Fibroblast of lung (primary cell): ENCODE results near the gene KCNJ6. TPM values are rescaled to one million over a fixed set of nuclear protein-coding genes. Genes with fewer than 3 reads are reported as not detected.

Experiments used
- DNase-seq, 2 donors: peaks; one replicate each; pipeline versions ENCODE4 v3.0.0 to v3.0.0-alpha.2; 2010; ENCODE audit warnings: low read depth in 2 of 2
- H2AFZ ChIP-seq: 2 replicates; pipeline ENCODE4 v1.5.1; 2012; ENCODE audit warnings: low read length, control low read depth, inconsistent platforms
- H3K27ac ChIP-seq: 2 replicates; pipeline ENCODE4 v1.5.1; 2011; ENCODE audit warnings: low read length, control low read depth; ENCODE audit not compliant: insufficient read depth
- H3K27me3 ChIP-seq: 2 replicates; pipeline ENCODE4 v1.5.1; 2011; ENCODE audit warnings: mild to moderate bottlenecking, low read length; ENCODE audit not compliant: control insufficient read depth, insufficient read depth
- H3K36me3 ChIP-seq: 2 replicates; pipeline ENCODE4 v1.5.1; 2011; ENCODE audit warnings: low read length; ENCODE audit not compliant: control insufficient read depth, insufficient read depth
- H3K4me1 ChIP-seq: 2 replicates; pipeline ENCODE4 v1.5.1; 2011; ENCODE audit warnings: low read length; ENCODE audit not compliant: control insufficient read depth, insufficient read depth; ENCODE audit errors: extremely low read depth
- H3K4me2 ChIP-seq: 2 replicates; pipeline ENCODE4 v1.5.1; 2011; ENCODE audit warnings: low read length, control low read depth; ENCODE audit not compliant: insufficient read depth; ENCODE audit errors: extremely low read depth
- H3K4me3 ChIP-seq, 4 experiments: fragments of 200-600 bp in 1 of 4; sonication (generic) in 1 of 4; replicated peaks in 1 of 4; 2 replicates each; pipeline ENCODE4 v1.5.1; 2011 to 2016; ENCODE audit warnings: low read length in 4 of 4, low read depth in 3 of 4, mild to moderate bottlenecking in 3 of 4, control low read depth in 2 of 4, inconsistent platforms in 1 of 4, mixed read lengths in 1 of 4; ENCODE audit not compliant: insufficient read depth in 1 of 4; ENCODE audit errors: control extremely low read depth in 1 of 4
- H3K79me2 ChIP-seq: 2 replicates; pipeline ENCODE4 v1.5.1; 2012; ENCODE audit warnings: mild to moderate bottlenecking, low read length, inconsistent platforms; ENCODE audit not compliant: control insufficient read depth, insufficient read depth
- H3K9ac ChIP-seq: 2 replicates; pipeline ENCODE4 v1.5.1; 2011; ENCODE audit warnings: mild to moderate bottlenecking, low read length, control low read depth; ENCODE audit not compliant: insufficient read depth
- H3K9me3 ChIP-seq: 2 replicates; pipeline ENCODE4 v1.5.1; 2012; ENCODE audit warnings: low read depth, low read length; ENCODE audit not compliant: control insufficient read depth, insufficient read depth
- H4K20me1 ChIP-seq: 2 replicates; pipeline ENCODE4 v1.5.1; 2011; ENCODE audit warnings: low read length; ENCODE audit not compliant: control insufficient read depth, insufficient read depth; ENCODE audit errors: extremely low read depth
- CTCF ChIP-seq, 2 donors: IDR thresholded peaks in 1 of 2; conservative IDR thresholded peaks in 1 of 2; 1 replicate in 1 of 2; 2 replicates in 1 of 2; pipeline ENCODE4 v1.5.1; 2011 to 2012; ENCODE audit warnings: low read length in 2 of 2, control low read depth in 1 of 2, inconsistent platforms in 1 of 2, low read depth in 1 of 2, mild to moderate bottlenecking in 1 of 2
- EZH2 ChIP-seq: IDR thresholded peaks from 2 replicates; pipeline ENCODE4 v1.5.1; 2012; ENCODE audit warnings: low read length, control low read depth, mild to moderate bottlenecking; ENCODE audit errors: missing control alignments
- polyA plus RNA-seq, 2 donors: library from polyadenylated mRNA; depleted of rRNA in 1 of 2; stranded (reverse) in 1 of 2; unstranded in 1 of 2; fragments of >200 nt; gene quantifications; 2 replicates each; pipeline ENCODE4 v1.2.1, GENCODE V29; 2011 to 2012; ENCODE audit warnings: missing spikeins in 1 of 2
- total RNA-seq: library from RNA; depleted of rRNA; stranded (reverse); fragments of >200 nt; gene quantifications from 2 replicates; pipeline ENCODE4 v1.2.1, GENCODE V29; 2014

KCNJ6 gene
- total and polyA plus RNA-seq, 2 donors (not counting 1 experiment from before 2014, with no cell fraction given): under 0.01 to 7.6 TPM

GRCh38 chr21:37711286-37711829 lies 204.9 kb downstream of the KCNJ6 start:
- no peaks in the 10 kb centered on the region for H3K79me2 ChIP-seq
- no peak overlapping the region for H3K9ac ChIP-seq
- H3K9me3 ChIP-seq: no peaks in the 10 kb centered on the region
- no peak overlapping the region for H2AFZ ChIP-seq
- TF ChIP-seq CTCF (conservative IDR thresholded peaks at IDR 0.05 in 1 of 2, IDR thresholded peaks at IDR 0.05 in 1 of 2; ENCODE audit: low read depth in 1 of 2, low read length in 2 of 2) (no peak), EZH2 (no peak)
- no peak for DNase-seq
- no peaks in the 10 kb centered on the region for H3K27me3 ChIP-seq
- H4K20me1 ChIP-seq: no peaks in the 10 kb centered on the region
- no peak overlapping the region for H3K4me2 ChIP-seq
- H3K36me3 ChIP-seq: no peaks in the 10 kb centered on the region
- H3K27ac ChIP-seq: no peak overlapping the region
- peaks cover 11% of the 10 kb centered on the region for H3K4me1 ChIP-seq
- no peak overlapping the region for H3K4me3 ChIP-seq

- Histone ChIP-seq H3K79me2 (no peaks in the 10 kb centered on the region), H4K20me1 (no peaks in the 10 kb centered on the region), H2AFZ (no peak overlapping the region), H3K27ac (no peak overlapping the region), H3K4me1 (peaks cover 11% of the 10 kb centered on the region), H3K4me3 (no peak overlapping the region), H3K4me2 (peak overlapping the region; percentile 16), H3K9ac (no peak overlapping the region), H3K27me3 (no peaks in the 10 kb centered on the region), H3K36me3 (no peaks in the 10 kb centered on the region), H3K9me3 (no peaks in the 10 kb centered on the region)
- peak in 1 of 2 donors; percentile 71 for DNase-seq
- no peak for TF ChIP-seq EZH2
- no peak for TF ChIP-seq CTCF (conservative IDR thresholded peaks at IDR 0.05 in 1 of 2, IDR thresholded peaks at IDR 0.05 in 1 of 2; ENCODE audit: low read depth in 1 of 2, low read length in 2 of 2)
Measured at GRCh38 chr21:37710546-37711285, 205.5 kb downstream of the KCNJ6 start.

- Histone ChIP-seq H2AFZ (no peak overlapping the region), H3K4me1 (no peaks in the 10 kb centered on the region), H3K9me3 (no peaks in the 10 kb centered on the region), H3K27me3 (no peaks in the 10 kb centered on the region), H3K36me3 (no peaks in the 10 kb centered on the region), H4K20me1 (no peaks in the 10 kb centered on the region), H3K4me2 (no peak overlapping the region), H3K9ac (no peak overlapping the region), H3K27ac (no peak overlapping the region), H3K79me2 (no peaks in the 10 kb centered on the region), H3K4me3 (no peak overlapping the region)
- TF ChIP-seq CTCF (conservative IDR thresholded peaks at IDR 0.05 in 1 of 2, IDR thresholded peaks at IDR 0.05 in 1 of 2; ENCODE audit: low read depth in 1 of 2, low read length in 2 of 2) (no peak), EZH2 (no peak)
- no peak for DNase-seq
Measured at GRCh38 chr21:37704751-37705150, 211.5 kb downstream of the KCNJ6 start.
